Astrocyte of the cerebellum (primary cell): ENCODE results near the gene MRPL19.
A peak's percentile ranks its signal among the peaks of the same experiment; 100 is the strongest.

Experiments
- DNase-seq: peaks from one replicate; pipeline ENCODE4 v3.0.0-alpha.2; 2011; ENCODE audit warnings: low read depth
- H3K4me3 ChIP-seq: 2 replicates; pipeline ENCODE4 v1.5.1; 2011; ENCODE audit warnings: mild to moderate bottlenecking, low read depth, low read length, moderate library complexity
- CTCF ChIP-seq: IDR thresholded peaks from 2 replicates; pipeline ENCODE4 v1.5.1; 2012; ENCODE audit warnings: low read length, low read depth, moderate library complexity, mild to moderate bottlenecking; ENCODE audit errors: missing control alignments
- in situ Hi-C: cut with HindIII; loops from 2 replicates; pipeline ENCODE4 v1.10.0; 2017; ENCODE audit warnings: low sequenced_read_pairs

MRPL19 gene

GRCh38 chr2:75729861-75730260 is 83.3 kb downstream of the MRPL19 start:
- H3K4me3 ChIP-seq: no peak overlapping the region
- peak; percentile 18 for TF ChIP-seq CTCF
- DNase-seq: no peak
- in situ Hi-C loops: no loop called here

- no peak for TF ChIP-seq CTCF
- DNase-seq: no peak
- no peak overlapping the region for H3K4me3 ChIP-seq
- in situ Hi-C loops: no loop called here
Observed at GRCh38 chr2:75736276-75736675, 89.7 kb downstream of the MRPL19 start.

- no peak for TF ChIP-seq CTCF
- no peak for DNase-seq
- in situ Hi-C loops: no loop called here
- H3K4me3 ChIP-seq: no peak overlapping the region
Observed at GRCh38 chr2:75737961-75738360, 91.4 kb downstream of the MRPL19 start.
